Osteoblast (primary cell): ENCODE results near the gene ROS1. TPM values are rescaled to one million over a fixed set of nuclear protein-coding genes. Genes with fewer than 3 reads are reported as not detected.

Source experiments
- DNase-seq: peaks from one replicate; pipeline ENCODE4 v3.0.0; 2011; ENCODE audit warnings: low spot score, mixed read lengths; ENCODE audit not compliant: insufficient read length; ENCODE audit errors: missing footprints
- H2AFZ ChIP-seq: 2 replicates; pipeline ENCODE4 v1.6.0; 2011; ENCODE audit warnings: mild to moderate bottlenecking, low read length
- H3K27ac ChIP-seq: 2 replicates; pipeline ENCODE4 v1.5.1; 2011; ENCODE audit warnings: mild to moderate bottlenecking, low read depth, low read length, moderate library complexity
- H3K27me3 ChIP-seq: 2 replicates; pipeline ENCODE4 v1.6.0; 2012; ENCODE audit warnings: mild to moderate bottlenecking, control low read depth, inconsistent platforms, low read length, moderate library complexity; ENCODE audit not compliant: insufficient read depth
- H3K36me3 ChIP-seq: 2 replicates; pipeline ENCODE4 v1.5.1; 2011; ENCODE audit warnings: mild to moderate bottlenecking, low read length, control low read depth, moderate library complexity; ENCODE audit not compliant: insufficient read depth
- H3K4me1 ChIP-seq: 2 replicates; pipeline ENCODE4 v1.5.1; 2011; ENCODE audit warnings: mild to moderate bottlenecking, low read length, control low read depth, moderate library complexity; ENCODE audit not compliant: insufficient read depth
- H3K4me2 ChIP-seq: 2 replicates; pipeline ENCODE4 v1.6.0; 2011; ENCODE audit warnings: mild to moderate bottlenecking, low read length; ENCODE audit not compliant: insufficient read depth
- H3K4me3 ChIP-seq: fragments of 200-600 bp; sonication (generic); 3 replicates; pipeline ENCODE4 v1.5.1; 2012; ENCODE audit warnings: mild to moderate bottlenecking, low read length, inconsistent platforms; ENCODE audit not compliant: insufficient read depth
- H3K79me2 ChIP-seq: 2 replicates; pipeline ENCODE4 v1.6.0; 2012; ENCODE audit warnings: mild to moderate bottlenecking, low read length, control low read depth, inconsistent platforms; ENCODE audit not compliant: insufficient read depth
- H3K9me3 ChIP-seq: 2 replicates; pipeline ENCODE4 v1.5.1; 2011; ENCODE audit warnings: low read depth, low read length, control low read depth
- H4K20me1 ChIP-seq: 2 replicates; pipeline ENCODE4 v1.6.0; 2012; ENCODE audit warnings: mild to moderate bottlenecking, low read length, control low read depth; ENCODE audit not compliant: insufficient read depth
- CTCF ChIP-seq: IDR thresholded peaks from 2 replicates; pipeline ENCODE4 v1.5.1; 2011; ENCODE audit warnings: mild to moderate bottlenecking, low read depth, low read length, moderate library complexity; ENCODE audit errors: extremely low read depth
- total RNA-seq: library from RNA; depleted of rRNA; stranded (reverse); fragments of >200 nt; gene quantifications from 2 replicates; pipeline ENCODE4 v1.2.3, GENCODE V29; 2012

The ROS1 gene
- total RNA-seq, 1 donor = 1.4 TPM

- Histone ChIP-seq H3K36me3 (no peaks in the 10 kb centered on the region), H2AFZ (no peak overlapping the region), H3K9me3 (no peaks in the 10 kb centered on the region), H3K79me2 (no peaks in the 10 kb centered on the region), H3K27me3 (no peaks in the 10 kb centered on the region), H3K4me1 (peaks cover 2% of the 10 kb centered on the region), H3K4me3 (no peak overlapping the region), H4K20me1 (no peaks in the 10 kb centered on the region), H3K27ac (no peak overlapping the region), H3K4me2 (no peak overlapping the region)
- TF ChIP-seq CTCF = no peak
- no peak for DNase-seq
These were observed 99.3 kb downstream of the ROS1 start for GRCh38 chr6:117326396-117326795.

GRCh38 chr6:117317261-117317660 is 108.5 kb downstream of the ROS1 start:
- TF ChIP-seq CTCF = peak; percentile 46
- no peaks in the 10 kb centered on the region for H3K79me2 ChIP-seq
- no peak for DNase-seq
- H3K36me3 ChIP-seq = no peaks in the 10 kb centered on the region
- H3K27ac ChIP-seq = no peak overlapping the region
- H3K4me2 ChIP-seq = no peak overlapping the region
- no peak overlapping the region for H2AFZ ChIP-seq
- no peak overlapping the region for H3K4me3 ChIP-seq
- no peaks in the 10 kb centered on the region for H3K9me3 ChIP-seq
- H3K27me3 ChIP-seq = no peaks in the 10 kb centered on the region
- H3K4me1 ChIP-seq = no peaks in the 10 kb centered on the region
- no peaks in the 10 kb centered on the region for H4K20me1 ChIP-seq

GRCh38 chr6:117311726-117312125 is 114.0 kb downstream of the ROS1 start:
- Histone ChIP-seq H3K27me3 (no peaks in the 10 kb centered on the region), H3K9me3 (no peaks in the 10 kb centered on the region), H3K4me3 (no peak overlapping the region), H3K79me2 (no peaks in the 10 kb centered on the region), H4K20me1 (no peaks in the 10 kb centered on the region), H3K36me3 (no peaks in the 10 kb centered on the region), H2AFZ (no peak overlapping the region), H3K27ac (no peak overlapping the region), H3K4me2 (no peak overlapping the region), H3K4me1 (no peaks in the 10 kb centered on the region)
- no peak for TF ChIP-seq CTCF
- no peak for DNase-seq

- Histone ChIP-seq H3K4me3 (no peak overlapping the region), H4K20me1 (no peaks in the 10 kb centered on the region), H3K4me2 (no peak overlapping the region), H3K36me3 (no peaks in the 10 kb centered on the region), H3K4me1 (no peaks in the 10 kb centered on the region), H3K9me3 (no peaks in the 10 kb centered on the region), H3K27me3 (no peaks in the 10 kb centered on the region), H3K27ac (no peak overlapping the region), H2AFZ (no peak overlapping the region), H3K79me2 (no peaks in the 10 kb centered on the region)
- no peak for DNase-seq
- no peak for TF ChIP-seq CTCF
These were observed 114.4 kb downstream of the ROS1 start for GRCh38 chr6:117311310-117311709.
